Gastroesophageal sphincter (tissue), 4 donors: Measurements from ENCODE around the gene MAP7. TPM values are rescaled to one million over a fixed set of nuclear protein-coding genes. Genes with fewer than 3 reads are reported as not detected.

Experiments
- ATAC-seq: fragments of 150-250 bp; one replicate; pipeline ENCODE4 v1.9.1; 2016; ENCODE audit warnings: mild to moderate bottlenecking, moderate library complexity
- H3K27ac ChIP-seq, 4 donors: fragments of 200-600 bp; sonication (generic) in 3 of 4; 1 replicate in 3 of 4; 2 replicates in 1 of 4; pipeline ENCODE4 v1.5.1; 2016 to 2019
- H3K27me3 ChIP-seq: fragments of 200-600 bp; sonication (generic); one replicate; pipeline ENCODE4 v1.5.1; 2019
- H3K36me3 ChIP-seq, 2 donors: fragments of 200-600 bp; sonication (generic); one replicate each; pipeline ENCODE4 v1.5.1; 2019; ENCODE audit warnings: control low read depth in 1 of 2
- H3K4me1 ChIP-seq, 3 donors: fragments of 200-600 bp; sonication (generic); 1 replicate in 2 of 3; 2 replicates in 1 of 3; pipeline ENCODE4 v1.5.1; 2016 to 2019; ENCODE audit warnings: control low read depth in 2 of 3
- H3K4me3 ChIP-seq, 2 donors: fragments of 200-600 bp; sonication (generic); one replicate each; pipeline ENCODE4 v1.5.1; 2019; ENCODE audit warnings: mild to moderate bottlenecking in 1 of 2, moderate library complexity in 1 of 2
- H3K9me3 ChIP-seq, 3 donors: fragments of 200-600 bp; sonication (generic); one replicate each; pipeline ENCODE4 v1.5.1; 2017 to 2019; ENCODE audit warnings: control low read depth in 2 of 3
- EP300 ChIP-seq: sonication (generic); formaldehyde crosslinking; IDR thresholded peaks from one replicate; pipeline ENCODE4 v1.6.1; 2017; ENCODE audit warnings: antibody characterized with exemption, mild to moderate bottlenecking
- POLR2A ChIP-seq, 2 donors: fragments of 450-650 bp; IDR thresholded peaks; one replicate each; pipeline ENCODE4 v1.6.1; 2017; ENCODE audit warnings: antibody characterized with exemption in 2 of 2, mild to moderate bottlenecking in 2 of 2, moderate library complexity in 1 of 2
- POLR2AphosphoS5 ChIP-seq: sonication (generic); formaldehyde crosslinking; IDR thresholded peaks from one replicate; pipeline ENCODE4 v1.6.1; 2017; ENCODE audit warnings: antibody characterized with exemption
- WGBS, 2 donors: methylation state at CpG; one replicate each; pipeline ENCODE4 v1.1.5; 2018; ENCODE audit warnings: low coverage in 1 of 2; 5-methylcytosine and 5-hydroxymethylcytosine counted together
- total RNA-seq, 4 donors: library from RNA; depleted of rRNA; stranded (reverse); fragments of >200 nt; gene quantifications; one replicate each; pipeline ENCODE4 v1.1.0, GENCODE V29; 2016
- TF ChIP-seq, protein P1 (sequence below), 4 experiments: fragments of 200-600 bp in 2 of 4; fragments of 450-650 bp in 2 of 4; sonication (generic) in 1 of 4; IDR thresholded peaks; one replicate each; pipeline ENCODE4 v1.5.1; 2017 to 2019; ENCODE audit warnings: antibody characterized with exemption in 4 of 4, mild to moderate bottlenecking in 2 of 4, moderate library complexity in 2 of 4

MAP7 gene
- total RNA-seq, 4 donors from 2014 or later, result 1.1 to 6.7 (median 4.3) TPM

DNA sequence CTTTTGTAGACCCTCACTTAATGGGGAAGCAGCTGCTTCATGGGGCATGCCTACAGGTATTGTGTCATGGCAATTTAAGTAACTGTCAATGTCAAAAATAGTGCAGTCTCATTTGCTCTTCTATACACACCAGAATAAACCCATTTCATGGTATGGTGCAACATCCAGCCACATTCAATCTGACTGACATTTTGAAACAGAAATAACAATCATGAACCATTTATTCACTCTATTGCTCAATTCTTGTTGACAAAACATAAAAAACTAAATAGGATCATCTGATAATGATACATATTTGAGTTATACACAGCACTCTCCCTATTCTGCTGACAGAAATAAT, 122.9 kb downstream of the MAP7 start:
- no peak for TF ChIP-seq EP300
- TF ChIP-seq, protein P1, sequence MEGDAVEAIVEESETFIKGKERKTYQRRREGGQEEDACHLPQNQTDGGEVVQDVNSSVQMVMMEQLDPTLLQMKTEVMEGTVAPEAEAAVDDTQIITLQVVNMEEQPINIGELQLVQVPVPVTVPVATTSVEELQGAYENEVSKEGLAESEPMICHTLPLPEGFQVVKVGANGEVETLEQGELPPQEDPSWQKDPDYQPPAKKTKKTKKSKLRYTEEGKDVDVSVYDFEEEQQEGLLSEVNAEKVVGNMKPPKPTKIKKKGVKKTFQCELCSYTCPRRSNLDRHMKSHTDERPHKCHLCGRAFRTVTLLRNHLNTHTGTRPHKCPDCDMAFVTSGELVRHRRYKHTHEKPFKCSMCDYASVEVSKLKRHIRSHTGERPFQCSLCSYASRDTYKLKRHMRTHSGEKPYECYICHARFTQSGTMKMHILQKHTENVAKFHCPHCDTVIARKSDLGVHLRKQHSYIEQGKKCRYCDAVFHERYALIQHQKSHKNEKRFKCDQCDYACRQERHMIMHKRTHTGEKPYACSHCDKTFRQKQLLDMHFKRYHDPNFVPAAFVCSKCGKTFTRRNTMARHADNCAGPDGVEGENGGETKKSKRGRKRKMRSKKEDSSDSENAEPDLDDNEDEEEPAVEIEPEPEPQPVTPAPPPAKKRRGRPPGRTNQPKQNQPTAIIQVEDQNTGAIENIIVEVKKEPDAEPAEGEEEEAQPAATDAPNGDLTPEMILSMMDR (IDR thresholded peaks at IDR 0.05), result no peak
- no peak for TF ChIP-seq POLR2A (IDR thresholded peaks at IDR 0.05)
- no peak for TF ChIP-seq POLR2AphosphoS5
- no peak for ATAC-seq
- Histone ChIP-seq H3K4me3 (no peak overlapping the region), H3K4me1 (no peaks in the 10 kb centered on the region), H3K36me3 (no peaks in the 10 kb centered on the region), H3K27ac (no peak overlapping the region), H3K27me3 (no peaks in the 10 kb centered on the region), H3K9me3 (no peaks in the 10 kb centered on the region)

DNA sequence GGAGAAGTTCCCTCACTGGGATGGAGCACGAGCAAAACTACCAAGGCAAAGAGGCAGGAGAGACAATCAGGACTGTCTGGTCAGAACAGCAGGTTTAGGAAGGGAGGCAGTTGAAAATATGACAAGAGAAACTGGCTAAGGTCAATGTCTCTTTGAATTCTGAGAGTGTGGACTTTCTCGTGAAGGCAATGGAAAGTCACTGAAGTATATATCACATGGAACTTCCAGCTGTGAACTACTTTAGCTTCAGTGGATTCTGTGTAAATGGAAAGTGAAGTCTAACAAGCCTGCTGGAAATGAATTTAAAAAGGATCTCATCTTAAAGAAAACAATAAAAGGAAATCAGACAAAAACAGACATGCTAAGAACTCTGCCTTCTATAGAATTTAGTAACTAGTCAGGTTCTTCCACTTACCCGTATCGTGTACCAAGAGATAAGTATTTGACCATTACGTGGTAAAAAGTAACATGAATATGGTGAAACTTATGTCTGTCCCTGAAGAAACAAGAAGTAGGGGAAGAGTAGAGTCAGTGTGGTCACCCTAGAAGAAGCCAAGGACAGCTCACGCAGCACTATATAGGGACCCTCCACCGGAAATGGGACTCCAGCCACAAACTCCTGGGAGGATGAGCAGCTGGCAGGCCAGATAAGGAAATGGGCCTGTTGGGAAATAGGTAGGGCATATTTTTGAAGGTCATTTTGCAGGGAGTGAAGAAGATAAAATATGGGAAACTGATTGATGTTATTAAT, 123.4 kb downstream of the MAP7 start:
- WGBS, 2 donors, result 63 to 78% methylated on average over 5 to 7 of the region's 7 CpGs
- TF ChIP-seq, protein P1 (IDR thresholded peaks at IDR 0.05), result no peak
- TF ChIP-seq POLR2A (IDR thresholded peaks at IDR 0.05), result no peak
- TF ChIP-seq POLR2AphosphoS5, result no peak
- no peak for TF ChIP-seq EP300
- no peak for ATAC-seq
- H3K4me1 ChIP-seq, result no peaks in the 10 kb centered on the region
- no peak overlapping the region for H3K27ac ChIP-seq
- no peak overlapping the region for H3K4me3 ChIP-seq
- H3K36me3 ChIP-seq, result no peaks in the 10 kb centered on the region
- H3K27me3 ChIP-seq, result no peaks in the 10 kb centered on the region
- H3K9me3 ChIP-seq, result no peaks in the 10 kb centered on the region

DNA sequence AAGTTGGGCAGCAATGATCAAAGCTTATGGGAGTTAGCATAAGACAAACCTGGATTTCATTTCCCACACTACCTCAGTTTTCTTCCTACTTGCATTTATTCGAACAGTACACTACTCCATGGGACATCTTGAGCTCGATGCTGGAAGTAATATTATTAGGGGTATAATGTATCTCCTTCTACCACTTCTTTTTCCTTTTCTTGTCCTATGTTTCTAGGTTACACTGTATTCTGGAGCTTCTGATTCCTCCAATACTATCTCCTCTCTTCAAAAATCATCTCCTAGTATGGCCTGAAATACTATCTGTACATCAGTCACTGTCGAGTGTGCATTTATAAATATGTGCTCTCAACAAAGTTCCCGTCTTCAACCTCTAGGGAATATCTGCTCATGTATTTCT, 124.4 kb downstream of the MAP7 start:
- 86 to 90% methylated on average over 4 of the region's 4 CpGs for WGBS, 2 donors
- no peaks in the 10 kb centered on the region for H3K4me1 ChIP-seq
- H3K27me3 ChIP-seq, result no peaks in the 10 kb centered on the region
- no peaks in the 10 kb centered on the region for H3K9me3 ChIP-seq
- TF ChIP-seq POLR2AphosphoS5, result no peak
- TF ChIP-seq, protein P1 (IDR thresholded peaks at IDR 0.05), result no peak
- TF ChIP-seq EP300, result no peak
- no peak for TF ChIP-seq POLR2A (IDR thresholded peaks at IDR 0.05)
- no peak overlapping the region for H3K27ac ChIP-seq
- H3K36me3 ChIP-seq, result no peaks in the 10 kb centered on the region
- H3K4me3 ChIP-seq, result no peak overlapping the region
- no peak for ATAC-seq

DNA sequence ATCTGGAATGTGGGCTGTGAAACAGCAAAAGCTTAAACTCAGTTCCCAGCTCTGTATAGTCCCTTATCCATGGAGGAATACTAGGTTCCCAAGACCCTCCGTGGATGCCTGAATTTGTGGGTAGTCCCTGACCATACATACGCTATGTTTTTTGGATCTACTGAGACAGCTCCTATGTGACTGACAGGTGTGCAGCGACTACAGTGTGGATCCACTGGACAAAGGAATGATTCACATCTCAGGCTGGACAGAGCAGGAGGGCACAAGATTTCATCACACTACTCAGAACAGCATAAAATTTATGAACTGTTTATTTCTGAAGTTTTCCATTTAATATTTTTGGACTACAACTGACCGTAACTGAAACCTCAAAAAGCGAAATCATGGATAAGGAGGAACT, 125.3 kb downstream of the MAP7 start:
- no peaks in the 10 kb centered on the region for H3K36me3 ChIP-seq
- no peak for ATAC-seq
- no peaks in the 10 kb centered on the region for H3K27me3 ChIP-seq
- H3K4me3 ChIP-seq, result no peak overlapping the region
- no peak overlapping the region for H3K27ac ChIP-seq
- no peak for TF ChIP-seq EP300
- TF ChIP-seq, protein P1 (IDR thresholded peaks at IDR 0.05), result no peak
- no peak for TF ChIP-seq POLR2AphosphoS5
- no peak for TF ChIP-seq POLR2A (IDR thresholded peaks at IDR 0.05)
- 95 to 96% methylated on average over 4 of the region's 5 CpGs for WGBS, 2 donors
- H3K9me3 ChIP-seq, result no peaks in the 10 kb centered on the region
- no peaks in the 10 kb centered on the region for H3K4me1 ChIP-seq

DNA sequence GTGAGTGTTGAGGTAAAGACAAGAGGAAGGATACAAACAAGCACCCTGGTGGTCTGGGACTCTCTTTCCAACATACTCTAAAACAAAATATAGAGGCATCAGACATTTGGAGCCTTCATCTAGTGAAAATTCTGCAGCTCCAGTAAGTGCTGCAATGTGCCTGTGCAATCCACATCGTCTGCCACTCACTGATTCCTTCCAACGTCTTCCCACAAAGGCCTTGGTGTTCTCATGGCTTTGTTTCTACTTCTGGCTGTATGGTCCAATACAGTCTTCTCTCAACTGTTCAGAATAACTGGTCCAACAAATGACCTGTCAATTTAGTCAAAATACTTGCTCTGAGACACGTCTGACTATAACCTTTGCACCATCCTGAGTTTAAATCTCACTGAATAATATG, 125.8 kb downstream of the MAP7 start:
- Histone ChIP-seq H3K9me3 (no peaks in the 10 kb centered on the region), H3K36me3 (no peaks in the 10 kb centered on the region), H3K4me3 (no peak overlapping the region), H3K27me3 (no peaks in the 10 kb centered on the region), H3K4me1 (no peaks in the 10 kb centered on the region), H3K27ac (no peak overlapping the region)
- ATAC-seq, result no peak
- TF ChIP-seq EP300 (no peak), POLR2AphosphoS5 (no peak), POLR2A (IDR thresholded peaks at IDR 0.05) (no peak)
- TF ChIP-seq, protein P1 (IDR thresholded peaks at IDR 0.05), result no peak
- WGBS, 2 donors, result 61 to 73% methylated on average over 3 of the region's 3 CpGs
